GM19043 (cell line): ENCODE data around the gene CRISPLD2.

ENCODE experiments used
- ATAC-seq: cut with Tn5 transposase; IDR thresholded peaks from one replicate; pipeline ENCODE4 v1.9.1; 2021; ENCODE audit warnings: low read depth; ENCODE audit not compliant: unreplicated experiment

CRISPLD2 gene

GRCh38 chr16:84947996-84948850 is 128.4 kb downstream of the CRISPLD2 start:
- no peak for ATAC-seq

DNA sequence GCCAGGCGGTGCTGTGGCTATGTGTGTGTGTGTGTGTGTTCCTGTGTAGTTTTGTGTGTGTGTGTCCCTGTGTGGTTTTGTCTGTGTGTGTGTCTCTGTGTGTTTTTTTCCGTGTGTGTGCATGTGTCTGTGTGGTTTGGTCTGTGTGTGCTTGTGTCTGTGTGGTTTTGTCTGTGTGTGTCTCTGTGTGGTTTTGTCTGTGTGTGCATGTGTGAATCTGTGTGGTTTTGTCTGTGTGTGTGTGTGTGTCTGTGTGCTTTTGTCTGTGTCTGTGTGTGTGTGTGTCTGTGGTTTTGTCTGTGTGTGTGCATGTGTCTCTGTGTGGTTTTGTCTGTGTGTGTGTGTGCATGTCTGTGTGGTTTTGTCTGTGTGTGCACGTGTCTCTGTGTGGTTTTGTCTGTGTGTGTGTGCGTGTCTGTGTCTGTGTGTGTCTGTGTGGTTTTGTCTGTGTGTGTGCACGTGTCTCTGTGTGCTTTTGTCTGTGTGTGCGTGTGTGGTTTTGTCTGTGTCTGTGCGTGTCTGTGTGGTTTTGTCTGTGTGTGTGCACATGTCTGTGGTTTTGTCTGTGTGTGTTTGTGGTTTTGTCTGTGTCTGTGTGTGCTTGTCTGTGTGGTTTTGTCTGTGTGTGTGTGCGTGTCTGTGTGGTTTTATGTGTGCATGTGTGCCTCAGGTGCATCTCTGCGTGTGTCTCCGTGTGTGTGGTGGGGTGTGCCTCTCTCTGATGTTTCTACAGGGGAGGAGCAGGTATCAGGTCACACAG is 129.2 kb downstream of the CRISPLD2 start:
- no peak for ATAC-seq

- ATAC-seq: no peak
These were observed 130.1 kb downstream of the CRISPLD2 start for GRCh38 chr16:84949772-84950436.

- no peak for ATAC-seq
These were observed 131.1 kb downstream of the CRISPLD2 start for GRCh38 chr16:84950906-84951305.

DNA sequence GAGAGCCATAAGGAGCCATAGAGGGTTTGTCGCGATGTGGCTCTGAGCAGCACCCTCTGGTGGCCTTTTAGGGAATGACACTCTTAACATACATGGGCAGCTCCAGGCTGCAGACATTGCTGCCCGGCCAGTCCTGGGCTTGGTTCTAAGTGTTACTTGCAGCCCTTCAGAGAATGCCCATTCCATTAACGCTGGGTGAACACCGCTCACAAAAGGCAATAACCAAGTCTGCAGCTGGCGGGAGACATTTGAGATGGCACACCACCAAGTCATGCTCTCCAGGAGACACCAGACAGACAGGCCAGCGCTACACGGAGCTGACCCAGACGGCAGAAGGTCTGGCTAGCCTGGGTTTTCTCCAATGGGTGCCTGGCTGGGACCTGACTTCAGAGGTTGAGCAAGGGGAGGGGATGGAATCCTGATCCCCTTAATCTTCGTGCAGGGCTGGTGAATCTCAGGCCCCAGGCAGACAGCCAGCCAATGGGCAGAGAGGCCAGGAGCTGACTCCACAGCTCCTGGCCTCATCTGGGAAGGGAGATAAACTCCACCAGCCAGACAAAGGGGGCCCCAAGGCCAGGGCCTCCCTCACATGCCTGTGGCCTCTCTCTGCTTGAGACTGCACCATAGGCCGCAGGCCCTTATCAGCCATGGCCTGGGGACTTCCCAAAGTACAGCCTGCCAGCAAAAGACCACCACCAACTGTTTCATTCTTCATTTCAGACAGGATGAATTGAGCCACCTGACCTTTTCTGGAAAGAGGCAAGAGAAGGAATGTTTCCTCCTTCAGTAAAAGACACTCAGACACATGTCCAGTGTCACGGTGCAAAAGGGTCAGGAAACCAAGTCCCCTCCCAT is 132.8 kb downstream of the CRISPLD2 start:
- ATAC-seq: no peak

- ATAC-seq: no peak
These were observed 133.5 kb downstream of the CRISPLD2 start for GRCh38 chr16:84953190-84953746.

- no peak for ATAC-seq
These were observed 135.6 kb downstream of the CRISPLD2 start for GRCh38 chr16:84955427-84955826.

DNA sequence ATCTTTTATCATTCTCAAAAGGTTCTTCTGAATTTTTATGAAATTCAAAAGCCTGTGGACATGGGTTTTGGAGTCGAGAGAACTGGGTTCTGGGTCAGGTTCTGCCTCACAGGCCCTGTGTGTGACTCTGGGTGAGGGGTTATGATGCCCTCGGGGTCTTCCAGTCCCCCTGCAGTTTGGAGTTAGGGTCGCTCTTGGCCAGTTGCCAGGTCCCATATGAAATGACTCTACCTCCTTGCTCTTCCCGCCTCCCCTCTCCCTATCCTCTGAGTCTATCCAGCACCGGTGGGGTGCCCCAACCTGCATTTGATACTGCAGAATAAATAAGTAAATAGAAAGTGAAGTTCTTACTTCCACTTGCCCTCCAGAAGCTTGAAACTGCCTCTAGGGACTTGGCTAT is 137.4 kb downstream of the CRISPLD2 start:
- no peak for ATAC-seq

- ATAC-seq: no peak
These were observed 138.0 kb downstream of the CRISPLD2 start for GRCh38 chr16:84957792-84958191.
